CD14-positive monocyte (primary cell): Measurements from ENCODE around the gene CACNB2. TPM values are rescaled to one million over a fixed set of nuclear protein-coding genes. Genes with fewer than 3 reads are reported as not detected.

Source experiments
- DNase-seq, 3 donors: peaks; one replicate each; pipeline ENCODE4 v3.0.0-alpha.2; 2011 to 2022
- H2AFZ ChIP-seq: 2 replicates; pipeline ENCODE4 v1.6.0; 2012; ENCODE audit warnings: mild to moderate bottlenecking, low read depth, low read length, inconsistent platforms; ENCODE audit not compliant: insufficient read depth, poor library complexity, severe bottlenecking
- H3K27ac ChIP-seq, 2 donors: 1 replicate in 1 of 2; 2 replicates in 1 of 2; pipeline ENCODE4 v1.5.1; 2012 to 2013; ENCODE audit warnings: low read length in 2 of 2, control low read depth in 1 of 2, inconsistent platforms in 1 of 2, low read depth in 1 of 2, mild to moderate bottlenecking in 1 of 2
- H3K27me3 ChIP-seq, 2 donors: one replicate each; pipeline versions ENCODE4 v1.6.0 to v1.6.1; 2011 to 2013; ENCODE audit warnings: low read length in 2 of 2; ENCODE audit not compliant: control insufficient read depth in 2 of 2, insufficient read depth in 2 of 2
- H3K36me3 ChIP-seq, 2 donors: replicated peaks in 1 of 2; 1 replicate in 1 of 2; 2 replicates in 1 of 2; pipeline versions ENCODE4 v1.5.1 to v1.6.1; 2012 to 2013; ENCODE audit warnings: low read length in 2 of 2, control low read depth in 1 of 2, inconsistent platforms in 1 of 2, mild to moderate bottlenecking in 1 of 2; ENCODE audit not compliant: insufficient read depth in 2 of 2, control insufficient read depth in 1 of 2
- H3K4me1 ChIP-seq, 2 donors: 1 replicate in 1 of 2; 2 replicates in 1 of 2; pipeline versions ENCODE4 v1.5.1 to v1.6.1; 2012 to 2013; ENCODE audit warnings: low read length in 2 of 2, control low read depth in 1 of 2, inconsistent platforms in 1 of 2, mild to moderate bottlenecking in 1 of 2, moderate library complexity in 1 of 2; ENCODE audit not compliant: insufficient read depth in 2 of 2, control insufficient read depth in 1 of 2
- H3K4me2 ChIP-seq: replicated peaks from 2 replicates; pipeline ENCODE3; 2012; ENCODE audit warnings: low read length, moderate library complexity, mild to moderate bottlenecking; ENCODE audit not compliant: poor library complexity, severe bottlenecking; ENCODE audit errors: extremely low read depth
- H3K4me3 ChIP-seq, 3 experiments: fragments of 200-600 bp in 1 of 3; sonication (generic) in 1 of 3; replicated peaks in 1 of 3; 1 replicate in 2 of 3; 2 replicates in 1 of 3; pipeline ENCODE4 v1.5.1; 2011 to 2013; ENCODE audit warnings: low read length in 3 of 3, mild to moderate bottlenecking in 3 of 3, control low read depth in 2 of 3, low read depth in 2 of 3, inconsistent platforms in 1 of 3, moderate library complexity in 1 of 3
- H3K79me2 ChIP-seq: 2 replicates; pipeline ENCODE4 v1.6.0; 2012; ENCODE audit warnings: mild to moderate bottlenecking, control low read depth, inconsistent platforms, low read length, moderate library complexity; ENCODE audit not compliant: insufficient read depth
- H3K9ac ChIP-seq: 2 replicates; pipeline ENCODE4 v1.6.0; 2017; ENCODE audit warnings: low read length, mild to moderate bottlenecking; ENCODE audit not compliant: insufficient read depth, poor library complexity, severe bottlenecking
- H3K9me3 ChIP-seq, 2 donors: replicated peaks in 1 of 2; 1 replicate in 1 of 2; 2 replicates in 1 of 2; pipeline versions ENCODE4 v1.5.1 to v1.6.1; 2012 to 2013; ENCODE audit warnings: low read length in 2 of 2, control low read depth in 1 of 2; ENCODE audit not compliant: control insufficient read depth in 1 of 2, insufficient read depth in 1 of 2
- H4K20me1 ChIP-seq: 2 replicates; pipeline ENCODE4 v1.6.0; 2012; ENCODE audit warnings: mild to moderate bottlenecking, low read length, control low read depth, moderate library complexity; ENCODE audit not compliant: insufficient read depth
- H3K27ac Mint-ChIP-seq, 7 donors: one replicate each; pipeline ENCODE4 v1.8.0; 2020; ENCODE audit warnings: mild to moderate bottlenecking in 7 of 7, mixed read lengths in 7 of 7, moderate library complexity in 6 of 7, inconsistent platforms in 2 of 7
- H3K27me3 Mint-ChIP-seq, 3 donors: one replicate each; pipeline ENCODE4 v1.8.0; 2021 to 2022; ENCODE audit warnings: low read depth in 3 of 3, mild to moderate bottlenecking in 3 of 3, mixed read lengths in 3 of 3, moderate library complexity in 3 of 3, inconsistent platforms in 1 of 3
- H3K36me3 Mint-ChIP-seq, 2 donors: one replicate each; pipeline ENCODE4 v1.8.0; 2020; ENCODE audit warnings: mixed read lengths in 2 of 2, inconsistent platforms in 1 of 2, mild to moderate bottlenecking in 1 of 2
- H3K4me1 Mint-ChIP-seq: one replicate; pipeline ENCODE4 v1.8.0; 2020; ENCODE audit warnings: mild to moderate bottlenecking, mixed read lengths
- H3K4me3 Mint-ChIP-seq, 2 donors: one replicate each; pipeline ENCODE4 v1.8.0; 2020; ENCODE audit warnings: mild to moderate bottlenecking in 2 of 2, mixed read lengths in 2 of 2, moderate library complexity in 1 of 2
- H3K9me3 Mint-ChIP-seq, 7 donors: one replicate each; pipeline ENCODE4 v1.8.0; 2020 to 2022; ENCODE audit warnings: mixed read lengths in 7 of 7, mild to moderate bottlenecking in 6 of 7, moderate library complexity in 6 of 7, inconsistent platforms in 2 of 7
- WGBS: methylation state at CpG from one replicate; pipeline ENCODE4 v1.1.5; 2013; ENCODE audit warnings: missing lambda C conversion rate; ENCODE audit not compliant: insufficient coverage; 5-methylcytosine and 5-hydroxymethylcytosine counted together
- intact Hi-C, 2 donors: fragments of 100-400 bp; cut with micrococcal nuclease; formaldehyde crosslinking; loops; one replicate each; pipeline versions ENCODE4 v1.15.0 to v1.15.1; 2023
- polyA plus RNA-seq, 3 donors: library from polyadenylated mRNA; depleted of rRNA in 1 of 3; unstranded in 2 of 3; stranded (reverse) in 1 of 3; fragments of 300-500 nt in 2 of 3; fragments of >200 nt in 1 of 3; fragmentation: Illumina TruSeq in 2 of 3; gene quantifications; 1 replicate in 2 of 3; 2 replicates in 1 of 3; pipeline ENCODE4 v1.2.3, GENCODE V29; 2012 to 2021
- TF ChIP-seq, protein P1 (sequence below): fragments of 200-600 bp; IDR thresholded peaks from one replicate; pipeline ENCODE4 v1.8.0; 2022; ENCODE audit warnings: antibody characterized with exemption, mild to moderate bottlenecking

The CACNB2 gene
- polyA plus RNA-seq, 3 donors = 0.05 TPM; not detected in 2

DNA sequence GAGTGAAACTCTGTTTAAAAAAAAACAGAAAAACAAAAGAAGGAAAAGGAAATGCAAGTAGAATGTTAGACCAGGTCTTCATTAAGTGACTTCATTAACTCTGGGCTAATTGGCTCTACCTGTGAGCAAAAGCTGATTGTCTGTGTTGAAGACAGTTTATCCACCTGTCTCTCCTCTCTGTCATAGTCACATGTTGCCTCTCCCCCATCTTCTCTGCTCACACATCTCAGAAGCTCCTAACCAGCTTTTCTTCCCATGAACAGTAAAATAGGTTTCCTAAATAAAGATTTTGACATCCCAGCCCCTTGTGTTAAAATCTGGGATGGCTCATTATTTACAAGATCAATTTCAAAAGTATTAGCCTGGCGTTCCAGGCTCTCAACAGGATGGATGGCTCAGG lies 222.7 kb downstream of the CACNB2 start:
- DNase-seq = no peak
- Histone ChIP-seq H3K27me3 (no peaks in the 10 kb centered on the region), H3K9me3 (no peaks in the 10 kb centered on the region), H3K27ac (no peak overlapping the region), H3K9ac (no peak overlapping the region), H3K4me1 (no peaks in the 10 kb centered on the region), H3K4me2 (no peak overlapping the region), H3K79me2 (no peaks in the 10 kb centered on the region), H2AFZ (no peak overlapping the region), H3K4me3 (no peak overlapping the region), H4K20me1 (no peaks in the 10 kb centered on the region), H3K36me3 (no peaks in the 10 kb centered on the region)
- H3K27ac Mint-ChIP-seq = no peak overlapping the region
- TF ChIP-seq, protein P1, sequence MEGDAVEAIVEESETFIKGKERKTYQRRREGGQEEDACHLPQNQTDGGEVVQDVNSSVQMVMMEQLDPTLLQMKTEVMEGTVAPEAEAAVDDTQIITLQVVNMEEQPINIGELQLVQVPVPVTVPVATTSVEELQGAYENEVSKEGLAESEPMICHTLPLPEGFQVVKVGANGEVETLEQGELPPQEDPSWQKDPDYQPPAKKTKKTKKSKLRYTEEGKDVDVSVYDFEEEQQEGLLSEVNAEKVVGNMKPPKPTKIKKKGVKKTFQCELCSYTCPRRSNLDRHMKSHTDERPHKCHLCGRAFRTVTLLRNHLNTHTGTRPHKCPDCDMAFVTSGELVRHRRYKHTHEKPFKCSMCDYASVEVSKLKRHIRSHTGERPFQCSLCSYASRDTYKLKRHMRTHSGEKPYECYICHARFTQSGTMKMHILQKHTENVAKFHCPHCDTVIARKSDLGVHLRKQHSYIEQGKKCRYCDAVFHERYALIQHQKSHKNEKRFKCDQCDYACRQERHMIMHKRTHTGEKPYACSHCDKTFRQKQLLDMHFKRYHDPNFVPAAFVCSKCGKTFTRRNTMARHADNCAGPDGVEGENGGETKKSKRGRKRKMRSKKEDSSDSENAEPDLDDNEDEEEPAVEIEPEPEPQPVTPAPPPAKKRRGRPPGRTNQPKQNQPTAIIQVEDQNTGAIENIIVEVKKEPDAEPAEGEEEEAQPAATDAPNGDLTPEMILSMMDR = no peak
- no peaks in the 10 kb centered on the region for H3K4me1 Mint-ChIP-seq
- no peak overlapping the region for H3K4me3 Mint-ChIP-seq
- peaks cover 0 to 2% (median 1%) of the 10 kb centered on the region in 3 donors for H3K27me3 Mint-ChIP-seq
- intact Hi-C loops = no loop called here
- no peaks in the 10 kb centered on the region for H3K36me3 Mint-ChIP-seq
- no peaks in the 10 kb centered on the region for H3K9me3 Mint-ChIP-seq
- no CpG with 5 or more reads among the region's 1 CpG for WGBS

- Mint-ChIP-seq H3K27me3 (peaks cover 0 to 2% (median 1%) of the 10 kb centered on the region in 3 donors), H3K4me3 (no peak overlapping the region), H3K4me1 (no peaks in the 10 kb centered on the region), H3K9me3 (peaks cover 0 to under 1% (median 0%) of the 10 kb centered on the region in 7 donors), H3K27ac (no peak overlapping the region), H3K36me3 (no peaks in the 10 kb centered on the region)
- Histone ChIP-seq H3K9me3 (no peaks in the 10 kb centered on the region), H3K36me3 (no peaks in the 10 kb centered on the region), H3K4me1 (no peaks in the 10 kb centered on the region), H2AFZ (no peak overlapping the region), H4K20me1 (no peaks in the 10 kb centered on the region), H3K27ac (no peak overlapping the region), H3K4me2 (no peak overlapping the region), H3K27me3 (no peaks in the 10 kb centered on the region), H3K79me2 (no peaks in the 10 kb centered on the region), H3K9ac (no peak overlapping the region), H3K4me3 (no peak overlapping the region)
- DNase-seq = no peak
- 82% methylated on average over 2 of the region's 4 CpGs for WGBS
- intact Hi-C loops = no loop called here
- TF ChIP-seq, protein P1 = no peak
These were observed 225.0 kb downstream of the CACNB2 start for GRCh38 chr10:18364987-18365775.
